GM19023 (cell line): ENCODE results near the gene COMMD10.

Experiments used
- ATAC-seq: cut with Tn5 transposase; IDR thresholded peaks from one replicate; pipeline ENCODE4 v1.9.1; 2021; ENCODE audit warnings: mild to moderate bottlenecking, moderate library complexity; ENCODE audit not compliant: unreplicated experiment

Gene COMMD10

GRCh38 chr5:116288524-116288923, 203.7 kb downstream of the COMMD10 start:
- no peak for ATAC-seq

GRCh38 chr5:116289276-116289675, 204.5 kb downstream of the COMMD10 start:
- ATAC-seq: no peak

DNA sequence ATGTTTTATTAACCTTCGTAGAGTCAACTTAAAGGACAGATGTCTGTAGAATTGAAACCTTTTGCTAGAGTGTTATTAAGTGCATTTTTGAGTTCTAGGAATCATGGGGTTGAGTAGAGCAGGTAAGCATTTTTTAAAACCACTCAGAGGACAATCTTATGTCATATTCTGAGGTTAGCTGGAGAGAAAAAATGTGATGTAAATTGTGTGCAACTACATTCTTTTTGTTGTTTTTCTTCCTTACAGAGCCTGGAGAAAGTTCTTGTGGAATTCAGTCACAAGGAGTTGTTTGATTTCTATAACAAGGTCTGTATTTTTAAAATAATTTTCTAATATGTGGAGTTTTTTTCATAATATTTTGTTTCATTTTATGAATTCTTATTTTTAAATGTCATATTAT, 206.4 kb downstream of the COMMD10 start:
- ATAC-seq: no peak

GRCh38 chr5:116292321-116292720, 207.5 kb downstream of the COMMD10 start:
- no peak for ATAC-seq

GRCh38 chr5:116296335-116297072, 211.7 kb downstream of the COMMD10 start:
- ATAC-seq: no peak

DNA sequence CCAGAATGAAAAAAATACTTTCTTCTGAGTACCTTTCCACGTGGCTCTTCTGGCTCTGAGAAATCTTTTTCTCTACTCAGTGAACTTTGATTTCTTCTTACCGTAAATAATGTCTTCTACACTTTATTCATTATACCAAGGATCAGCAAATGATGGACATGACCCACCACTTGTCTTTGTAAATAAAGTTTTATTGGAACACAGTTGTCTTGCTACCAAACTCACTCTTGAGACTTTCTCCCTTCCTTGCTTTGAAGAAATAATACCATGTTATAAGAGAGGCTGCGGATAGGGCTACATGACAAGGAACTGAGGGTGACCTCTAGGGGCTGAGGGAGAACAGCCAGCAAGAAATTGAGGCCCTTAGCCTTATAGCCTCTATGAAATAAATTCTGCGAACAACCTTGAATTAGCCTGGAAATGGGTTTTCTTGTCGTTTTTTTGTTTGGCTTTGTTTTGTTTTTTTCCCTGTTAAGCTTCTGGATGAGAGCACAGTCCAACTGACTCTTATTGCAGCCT, 212.5 kb downstream of the COMMD10 start:
- no peak for ATAC-seq

- no peak for ATAC-seq
These were observed 215.2 kb downstream of the COMMD10 start for GRCh38 chr5:116299746-116300640.

DNA sequence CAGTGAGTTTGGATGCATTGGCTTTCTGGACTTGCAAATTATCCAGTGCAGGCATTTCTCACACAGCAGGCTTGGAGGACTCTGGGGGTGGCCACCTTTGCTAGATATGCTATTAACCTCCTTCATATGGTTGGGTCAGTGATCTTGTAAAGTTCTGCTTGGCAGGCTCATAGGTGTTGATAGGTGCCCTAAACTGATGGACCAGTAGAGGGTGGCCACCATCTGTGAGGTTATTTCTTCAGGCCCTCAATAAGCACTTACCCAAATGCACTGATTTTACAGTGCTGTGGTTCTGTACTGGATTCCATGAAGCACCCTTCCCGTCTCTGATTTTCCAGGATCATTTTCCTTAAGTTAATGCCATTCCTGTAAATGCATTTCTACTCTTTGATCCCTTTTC, 216.3 kb downstream of the COMMD10 start:
- ATAC-seq: no peak

DNA sequence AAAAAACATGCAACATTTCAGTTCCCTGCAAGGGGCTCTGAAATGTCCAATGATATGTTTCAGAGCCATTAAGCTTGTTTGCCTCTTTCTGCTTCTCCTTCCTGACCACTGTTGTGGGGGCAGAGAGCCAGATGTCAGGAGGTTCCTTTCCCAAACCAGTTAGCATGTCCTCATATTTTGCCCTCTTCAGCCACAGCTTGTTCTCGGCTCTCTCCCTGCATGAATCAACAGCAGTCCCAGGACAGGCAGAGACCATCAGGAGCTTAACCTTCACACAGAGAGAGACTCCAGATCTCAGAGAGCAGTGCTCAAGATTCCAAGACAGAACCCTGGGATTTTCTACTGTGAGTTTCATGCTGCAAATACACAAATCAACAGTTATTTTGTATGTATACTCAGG, 218.5 kb downstream of the COMMD10 start:
- no peak for ATAC-seq

- no peak for ATAC-seq
These were observed 219.0 kb downstream of the COMMD10 start for GRCh38 chr5:116303810-116304209.

DNA sequence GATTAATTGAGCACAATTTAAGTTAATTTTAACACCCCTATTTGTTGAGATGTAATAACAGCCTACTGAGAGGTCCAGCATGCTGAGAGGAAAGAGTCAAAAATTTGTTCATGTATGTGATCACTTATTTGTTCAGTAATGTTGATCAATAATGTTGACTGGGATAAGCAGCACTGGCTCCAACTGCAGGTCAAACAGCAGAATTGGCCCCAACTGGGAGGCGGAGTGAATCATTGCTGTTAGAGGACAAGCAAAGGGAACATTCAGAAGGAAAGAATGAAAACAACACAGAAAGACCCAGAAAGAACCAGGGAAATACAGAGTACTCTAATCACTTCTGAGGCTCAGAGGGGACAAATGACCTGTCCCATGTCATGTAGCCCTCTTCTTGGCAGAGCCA, 221.1 kb downstream of the COMMD10 start:
- ATAC-seq: no peak

DNA sequence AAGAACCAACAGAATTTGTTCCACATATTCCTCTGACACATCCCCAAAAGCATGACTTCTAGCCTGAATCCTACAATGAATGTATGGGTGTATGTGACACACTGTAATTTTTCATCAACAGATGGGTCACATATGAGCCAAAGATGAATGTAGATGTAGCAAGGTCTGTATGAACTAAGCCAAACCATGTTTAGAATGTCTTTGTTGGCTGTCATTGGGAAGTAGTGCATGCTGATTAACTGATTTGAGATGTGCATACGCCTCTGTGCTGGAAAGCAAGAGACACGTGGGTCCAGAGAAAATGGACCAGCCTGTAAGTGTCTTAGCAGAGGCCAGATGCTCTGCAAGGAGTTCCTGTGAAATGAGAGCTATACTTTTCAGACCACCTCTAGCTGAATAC, 222.0 kb downstream of the COMMD10 start:
- ATAC-seq: no peak

DNA sequence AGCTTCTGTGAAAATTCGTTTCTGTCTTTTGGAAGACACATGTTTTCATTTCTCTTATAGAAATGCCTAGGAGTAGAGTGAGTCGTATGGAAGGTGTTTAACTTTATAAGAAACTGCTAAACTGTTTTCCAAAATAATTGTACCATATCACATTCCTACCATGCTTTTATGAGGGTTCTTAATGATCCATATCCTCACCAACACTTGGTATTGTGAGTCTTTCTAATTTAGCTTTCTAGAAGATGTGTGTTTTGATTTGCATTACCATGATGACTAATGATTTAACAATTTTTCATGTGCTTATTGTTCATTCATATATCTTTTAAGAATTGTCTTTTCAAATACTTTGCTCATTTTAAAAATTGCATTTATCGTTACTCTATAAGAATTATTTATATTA, 223.6 kb downstream of the COMMD10 start:
- ATAC-seq: no peak

DNA sequence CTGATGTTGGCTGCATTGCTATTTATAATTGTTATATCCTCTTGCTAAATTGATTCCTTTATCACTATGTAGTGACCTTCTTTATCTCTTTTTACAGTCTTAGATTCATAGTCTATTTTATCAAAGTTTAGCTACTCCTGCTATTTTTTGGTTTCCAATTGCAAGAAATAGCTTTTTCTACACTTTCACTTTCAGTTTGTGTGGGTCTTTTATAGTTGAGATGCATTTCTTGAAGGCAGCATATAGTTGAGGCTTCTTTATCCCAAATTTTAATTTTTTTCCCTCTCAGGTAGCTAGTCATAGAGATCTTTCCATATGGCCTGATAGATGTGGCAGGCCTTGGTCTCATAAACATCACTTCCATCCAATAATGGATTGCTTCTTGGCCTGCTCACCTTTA, 228.5 kb downstream of the COMMD10 start:
- ATAC-seq: no peak

- no peak for ATAC-seq
These were observed 230.7 kb downstream of the COMMD10 start for GRCh38 chr5:116315531-116315930.

DNA sequence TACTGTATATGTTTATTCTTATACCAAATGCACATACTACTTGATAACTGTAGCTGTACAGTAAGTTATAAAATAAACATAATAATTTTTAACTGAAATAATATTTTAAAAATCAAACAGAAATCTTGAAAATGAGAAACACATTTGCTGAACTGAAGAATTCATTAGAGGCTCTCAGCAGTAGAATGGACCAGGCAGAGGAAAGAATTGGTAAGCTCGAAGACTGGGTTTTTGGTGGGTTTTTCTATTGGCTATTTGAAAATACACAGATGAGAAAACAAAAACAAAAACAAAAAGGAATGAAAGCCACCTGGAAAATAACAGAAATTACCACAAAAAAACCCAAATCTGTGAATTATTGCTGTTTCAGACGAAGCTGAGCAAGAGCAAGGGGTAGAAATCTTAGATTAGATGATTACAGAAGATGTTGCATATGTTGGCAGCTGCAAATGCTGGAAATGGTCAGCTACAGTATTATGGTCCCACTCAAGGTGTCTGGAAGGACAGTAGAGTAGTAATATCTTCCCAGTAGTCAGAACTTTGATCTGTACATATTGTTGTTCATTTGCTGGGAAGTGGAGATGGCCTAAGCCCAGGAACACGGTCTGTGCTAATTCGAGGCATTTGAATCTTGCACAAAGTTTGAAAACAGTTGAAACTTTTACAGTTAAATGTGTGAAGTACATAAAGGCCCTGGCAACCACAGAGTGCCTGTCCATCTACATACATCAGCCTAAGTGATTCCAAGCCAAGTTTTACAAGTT, 233.4 kb downstream of the COMMD10 start:
- no peak for ATAC-seq

- no peak for ATAC-seq
These were observed 235.7 kb downstream of the COMMD10 start for GRCh38 chr5:116320486-116320885.

DNA sequence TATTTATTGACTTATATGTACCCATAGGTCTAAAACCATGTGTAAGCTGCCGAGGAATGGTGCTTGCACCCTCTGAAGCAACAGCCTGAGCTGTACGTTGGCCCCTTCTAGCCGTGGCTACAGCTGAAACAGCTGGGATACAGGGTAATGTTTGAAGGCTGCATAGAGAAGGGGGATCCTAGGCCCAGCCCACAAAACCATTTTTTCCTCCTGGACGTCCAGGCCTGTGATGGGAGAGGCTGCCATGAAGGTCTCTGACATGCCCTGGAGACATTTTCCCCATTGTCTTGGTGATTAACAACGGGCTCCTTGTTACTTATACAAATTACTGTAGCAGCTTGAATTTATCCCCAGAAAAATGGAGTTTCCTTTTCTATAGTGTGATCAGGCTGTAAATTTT, 244.7 kb downstream of the COMMD10 start:
- no peak for ATAC-seq

DNA sequence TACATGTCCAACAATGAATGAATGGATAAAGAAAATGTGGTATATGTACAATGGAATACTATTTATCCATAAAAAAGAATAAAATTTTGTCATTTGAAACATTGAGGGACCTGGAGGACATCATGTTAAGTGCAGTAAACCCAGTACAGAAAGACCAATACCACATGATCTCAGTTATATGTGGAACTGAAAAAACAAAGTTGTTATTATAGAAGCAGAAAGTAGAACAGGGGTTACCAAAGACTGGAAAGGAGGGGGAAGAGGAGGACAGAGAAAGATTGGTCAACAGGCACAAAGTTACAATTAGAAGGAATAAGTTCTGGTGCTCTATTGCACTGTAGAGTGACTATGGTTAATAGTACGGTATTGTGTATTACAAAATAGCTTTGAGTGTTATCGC, 256.0 kb downstream of the COMMD10 start:
- ATAC-seq: no peak
